HPDE6-E6E7 (cell line): Measurements from ENCODE around the gene BCO1.

ENCODE experiments used
- DNase-seq: peaks from one replicate; pipeline ENCODE4 v3.0.0; 2011; ENCODE audit warnings: missing footprints; ENCODE audit errors: extremely low spot score

Gene BCO1

GRCh38 chr16:81232740-81233367 lies 5.6 kb upstream of the BCO1 start:
- no peak for DNase-seq

GRCh38 chr16:81237282-81237681 lies 1.2 kb upstream of the BCO1 start:
- DNase-seq, result no peak

- DNase-seq, result no peak
Measured at GRCh38 chr16:81237942-81238295, 570 bp upstream of the BCO1 start.

GRCh38 chr16:81239367-81240121 lies 1.1 kb downstream of the BCO1 start:
- no peak for DNase-seq

GRCh38 chr16:81241706-81242105 lies 3.2 kb downstream of the BCO1 start:
- no peak for DNase-seq

GRCh38 chr16:81242977-81243618 lies 4.6 kb downstream of the BCO1 start:
- DNase-seq, result no peak

- DNase-seq, result no peak
Measured at GRCh38 chr16:81243942-81244341, 5.5 kb downstream of the BCO1 start.

GRCh38 chr16:81251871-81252270 lies 13.4 kb downstream of the BCO1 start:
- no peak for DNase-seq

GRCh38 chr16:81253141-81253540 lies 14.7 kb downstream of the BCO1 start:
- DNase-seq, result no peak

- no peak for DNase-seq
Measured at GRCh38 chr16:81254922-81255526, 16.5 kb downstream of the BCO1 start.

- DNase-seq, result no peak
Measured at GRCh38 chr16:81259916-81260315, 21.4 kb downstream of the BCO1 start.

- no peak for DNase-seq
Measured at GRCh38 chr16:81261049-81261648, 22.7 kb downstream of the BCO1 start.

- no peak for DNase-seq
Measured at GRCh38 chr16:81263470-81264220, 25.2 kb downstream of the BCO1 start.

- DNase-seq, result no peak
Measured at GRCh38 chr16:81264386-81264785, 25.9 kb downstream of the BCO1 start.

- DNase-seq, result no peak
Measured at GRCh38 chr16:81265052-81265451, 26.6 kb downstream of the BCO1 start.

GRCh38 chr16:81265658-81266451 lies 27.4 kb downstream of the BCO1 start:
- DNase-seq, result no peak

GRCh38 chr16:81266680-81267095 lies 28.2 kb downstream of the BCO1 start:
- peak; percentile 82 for DNase-seq

GRCh38 chr16:81268509-81268908 lies 30.0 kb downstream of the BCO1 start:
- DNase-seq, result no peak

GRCh38 chr16:81273223-81273950 lies 34.9 kb downstream of the BCO1 start:
- DNase-seq, result no peak

- no peak for DNase-seq
Measured at GRCh38 chr16:81275064-81275532, 36.6 kb downstream of the BCO1 start.
